ENCODE measurements around the gene APBB2.
"Not testable (repeated sequence)": the region's sequence is repeated elsewhere in the genome, so short reads cannot be mapped to it uniquely, and the experiment has no call there.

APBB2 gene

DNA sequence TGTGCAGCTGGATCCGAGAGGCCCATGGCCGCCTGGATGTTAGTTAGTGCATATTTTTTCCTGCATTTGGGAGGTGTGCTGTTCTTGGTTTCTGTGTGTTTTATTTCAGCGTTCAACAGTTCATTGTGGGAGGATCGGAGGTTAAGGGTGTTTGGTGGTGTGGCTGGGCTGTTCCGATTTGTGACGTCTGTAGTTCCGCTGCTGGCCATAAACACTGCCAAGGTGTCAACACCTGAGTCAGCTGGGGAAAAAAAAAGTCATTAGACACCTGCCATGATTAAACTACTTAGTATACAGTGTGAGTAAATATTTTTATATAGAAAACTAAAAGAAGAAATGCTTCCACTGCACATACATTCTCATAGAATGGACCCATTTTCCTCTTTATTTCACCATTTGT is 200.2 kb downstream of the APBB2 start:
- DNase-seq (ENCODE audit: low read depth), result no peak

DNA sequence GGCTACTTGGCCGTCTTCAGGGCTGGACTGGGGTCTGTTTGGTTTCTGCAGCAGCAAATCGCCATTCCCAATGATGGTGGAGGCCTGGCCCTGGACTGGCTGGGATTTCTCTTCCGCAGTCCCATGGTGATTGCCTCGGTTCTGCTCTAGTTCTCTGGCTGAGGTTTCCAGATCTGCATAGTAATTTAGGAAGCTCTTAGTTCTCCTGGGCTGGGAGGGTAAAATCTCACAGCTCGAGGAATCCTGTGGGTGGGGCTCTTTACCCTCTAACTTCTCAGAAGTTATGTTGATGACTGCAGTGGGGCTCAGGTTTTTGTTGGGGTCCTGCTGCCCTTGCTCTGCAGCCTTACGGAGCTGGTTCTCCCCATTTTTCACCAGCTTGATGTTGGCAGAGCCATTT is 200.6 kb downstream of the APBB2 start:
- DNase-seq (ENCODE audit: low read depth), result no peak

DNA sequence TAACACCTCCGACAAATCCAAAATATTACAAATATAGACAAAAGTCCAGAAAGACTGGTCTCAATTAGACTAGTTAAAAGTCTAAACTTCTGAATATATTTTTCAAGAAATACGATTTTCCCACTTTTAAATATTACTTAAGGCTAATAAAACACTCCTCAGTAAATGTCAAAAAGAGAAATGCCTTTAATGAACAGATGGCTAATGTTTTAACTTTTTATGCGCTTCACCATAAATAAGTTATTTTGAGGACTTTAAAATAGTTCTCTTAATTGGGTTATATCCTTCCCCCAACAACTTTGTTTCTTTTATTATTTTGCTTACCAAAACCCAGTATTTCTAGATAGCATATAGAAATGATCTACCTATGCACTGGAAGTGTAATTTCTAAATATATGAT is 201.4 kb downstream of the APBB2 start:
- no peak for DNase-seq (ENCODE audit: low read depth)

DNA sequence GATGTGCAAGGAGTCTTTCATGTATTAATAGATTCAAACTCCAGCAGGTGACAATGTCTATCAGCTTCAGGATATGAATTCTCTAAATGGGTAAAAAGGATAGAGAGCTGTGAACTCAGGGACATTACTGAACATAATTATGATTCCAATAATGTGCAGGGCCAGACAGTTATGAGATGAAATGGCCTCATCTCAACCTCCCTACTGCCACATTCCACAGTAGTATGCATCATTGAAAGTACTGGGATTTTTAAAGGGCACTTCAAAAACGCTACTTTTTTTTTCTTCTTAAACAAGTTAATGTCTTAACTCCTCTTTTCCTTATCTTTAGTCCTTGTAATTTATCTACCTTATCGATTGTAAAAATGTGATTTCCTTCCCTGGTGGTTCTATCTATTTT is 202.0 kb downstream of the APBB2 start:
- no peak for DNase-seq (ENCODE audit: low read depth)

DNA sequence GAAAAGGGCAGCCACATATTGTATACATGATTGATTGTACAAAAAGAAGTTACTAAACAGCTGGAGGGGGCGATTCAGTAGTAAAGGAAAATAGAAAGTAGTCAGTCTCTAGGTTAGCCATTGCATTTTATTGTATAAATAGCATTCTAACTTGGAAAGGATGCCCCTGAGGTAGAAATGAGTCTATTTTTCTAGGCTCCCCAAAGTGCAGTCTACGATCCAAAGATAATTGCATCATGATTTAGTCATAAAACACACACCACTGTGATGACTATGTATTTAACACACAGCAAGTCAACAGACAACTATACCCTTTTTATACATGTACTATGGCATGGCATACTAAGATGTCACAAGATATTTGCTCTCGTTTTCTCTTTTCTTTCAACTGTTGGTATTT is 204.9 kb downstream of the APBB2 start:
- no peak for DNase-seq (ENCODE audit: low read depth)

DNA sequence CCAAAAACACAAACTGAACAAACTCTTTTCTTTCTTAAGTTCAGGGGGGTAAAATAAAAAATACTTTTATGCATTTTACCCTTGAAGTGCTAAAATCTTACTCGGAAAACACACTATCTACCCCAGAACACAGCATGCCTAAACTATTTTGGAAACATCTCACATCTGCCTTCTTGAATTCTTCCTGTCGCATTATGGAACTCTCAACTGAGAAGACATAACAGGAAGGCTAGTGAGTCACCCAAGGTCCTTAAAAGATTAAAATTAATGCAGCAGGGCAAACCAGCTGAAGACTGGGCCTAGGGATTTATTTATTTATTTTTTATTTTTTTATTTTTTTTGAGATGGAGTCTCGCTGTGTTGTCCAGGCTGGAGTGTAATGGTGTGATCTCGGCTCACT is 208.2 kb downstream of the APBB2 start:
- no peak for DNase-seq (ENCODE audit: low read depth)

DNA sequence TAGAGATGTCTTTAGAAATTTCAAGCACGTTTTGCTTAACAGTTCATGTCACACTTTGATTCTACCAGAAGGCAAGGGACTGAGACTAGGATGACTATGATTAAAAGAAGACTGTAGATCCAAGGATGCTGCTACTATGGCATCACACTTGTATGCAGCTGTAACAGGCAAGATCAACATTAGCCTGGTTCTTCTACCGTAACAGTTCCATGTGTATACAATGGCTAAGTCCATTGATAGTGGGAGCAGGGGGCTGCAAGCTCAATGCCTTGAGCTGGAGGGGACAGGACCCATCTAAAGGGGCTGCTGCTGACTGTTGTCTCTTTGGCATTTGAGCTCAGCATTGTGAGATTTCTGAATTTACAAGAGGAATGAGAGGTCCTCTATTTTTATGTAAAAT is 212.0 kb downstream of the APBB2 start:
- DNase-seq (ENCODE audit: low read depth), result no peak

DNA sequence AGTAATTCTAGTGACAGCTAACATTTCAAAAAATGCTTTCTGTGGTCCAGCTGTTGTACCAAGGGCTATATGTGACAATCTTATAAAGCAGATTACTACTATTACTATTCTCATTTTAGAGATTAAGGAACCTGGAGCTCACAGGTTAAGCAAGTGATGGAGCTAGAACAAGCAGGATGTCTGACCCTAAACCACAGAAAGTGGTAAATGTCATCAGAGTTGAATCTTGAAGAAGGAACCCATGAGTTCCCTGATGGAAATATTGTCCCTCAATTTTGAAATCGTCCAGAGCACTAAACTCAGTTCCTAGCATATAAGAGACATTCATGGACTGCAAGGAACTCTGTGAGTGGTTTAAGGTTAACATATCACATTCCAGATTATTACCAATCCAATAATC is 214.0 kb downstream of the APBB2 start:
- DNase-seq (ENCODE audit: low read depth), result no peak

DNA sequence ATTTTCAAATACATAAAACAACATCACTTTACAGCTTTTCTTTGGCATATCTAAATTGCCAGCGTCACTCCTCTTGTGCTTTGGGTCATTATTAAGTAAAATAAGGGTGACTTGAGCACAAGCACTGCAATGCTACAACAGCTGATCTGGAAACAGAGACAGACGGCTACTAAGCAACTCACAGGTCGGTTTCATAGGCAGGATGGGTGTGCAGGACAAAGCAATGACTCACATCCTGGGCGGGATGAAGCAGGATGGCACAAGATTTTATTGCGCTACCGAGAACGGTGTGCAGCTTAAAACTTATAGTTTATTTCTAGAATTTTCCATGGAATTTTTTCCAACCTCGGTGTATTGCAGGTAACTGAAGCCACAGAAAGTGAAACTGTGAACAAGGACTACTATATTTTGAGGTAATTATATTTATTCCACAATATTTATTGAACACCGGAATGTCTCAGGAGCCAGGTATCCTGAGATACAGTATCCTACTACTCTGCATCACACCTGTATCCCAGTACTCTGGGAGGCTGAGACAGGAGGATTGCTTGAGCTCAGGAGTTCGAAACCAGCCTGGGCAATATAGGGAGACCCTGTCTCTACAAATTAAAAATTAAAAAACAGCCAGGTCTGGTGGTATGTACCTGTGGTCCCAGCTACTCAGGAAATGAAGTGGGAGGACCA is 215.5 kb downstream of the APBB2 start:
- no peak for DNase-seq (ENCODE audit: low read depth)

DNA sequence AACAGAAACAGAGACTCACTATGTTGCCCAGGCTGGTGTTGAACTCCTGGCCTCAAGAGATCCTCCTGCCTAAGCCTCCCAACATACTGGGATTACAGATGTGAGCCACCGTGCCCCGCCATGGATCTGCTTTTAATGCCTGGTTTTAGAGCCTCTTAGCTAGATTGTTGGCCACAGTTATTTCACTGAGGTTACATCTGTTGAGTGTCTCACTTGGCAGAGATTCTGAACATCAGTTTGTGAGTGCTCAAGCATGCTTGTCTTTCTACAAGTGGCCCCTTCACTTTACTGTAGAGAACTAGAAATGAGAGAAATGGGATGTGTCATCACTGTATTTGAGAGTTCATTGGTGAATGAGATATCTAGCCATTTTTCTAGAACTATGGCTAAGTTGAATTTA is 218.5 kb downstream of the APBB2 start:
- peak; percentile 69 for DNase-seq (ENCODE audit: low read depth)

DNA sequence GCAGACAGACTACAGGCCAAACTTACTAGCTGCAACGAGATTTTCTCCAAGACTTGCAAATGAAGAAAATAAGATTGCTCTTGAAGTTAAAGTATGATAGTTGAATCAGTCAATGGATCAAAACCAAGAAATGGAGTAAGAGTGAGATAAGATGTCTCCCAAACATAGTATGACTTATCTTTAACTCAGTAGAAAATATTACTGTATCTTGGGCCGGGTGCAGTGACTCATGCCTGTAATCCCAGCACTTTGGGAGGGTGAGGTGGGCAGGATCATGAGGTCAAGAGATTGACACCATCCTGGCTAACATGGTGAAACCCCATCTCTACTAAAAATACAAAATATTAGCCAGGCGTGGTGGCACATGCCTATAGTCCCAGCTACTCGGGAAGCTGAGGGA is 220.0 kb downstream of the APBB2 start:
- DNase-seq (ENCODE audit: low read depth), result not testable (repeated sequence)

DNA sequence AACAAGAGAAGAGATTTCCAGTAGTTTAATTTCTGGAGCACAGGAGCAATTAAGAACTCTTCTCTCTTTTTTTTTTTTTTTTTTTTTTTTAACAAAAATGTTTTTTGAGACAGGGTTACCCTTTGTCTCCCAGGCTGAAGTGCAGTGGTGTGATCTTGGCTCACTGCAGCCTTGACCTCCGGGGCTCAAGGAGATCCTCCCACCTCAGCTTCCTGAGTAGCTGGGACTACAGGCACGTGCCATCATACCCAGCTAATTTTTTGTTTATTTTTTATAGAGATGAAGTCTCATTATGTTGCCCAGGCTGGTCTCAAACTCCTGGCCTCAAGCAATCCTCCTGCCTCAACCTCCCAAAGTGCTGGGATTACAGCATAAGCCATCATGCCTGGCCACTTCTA is 221.0 kb downstream of the APBB2 start:
- DNase-seq (ENCODE audit: low read depth), result not testable (repeated sequence)

DNA sequence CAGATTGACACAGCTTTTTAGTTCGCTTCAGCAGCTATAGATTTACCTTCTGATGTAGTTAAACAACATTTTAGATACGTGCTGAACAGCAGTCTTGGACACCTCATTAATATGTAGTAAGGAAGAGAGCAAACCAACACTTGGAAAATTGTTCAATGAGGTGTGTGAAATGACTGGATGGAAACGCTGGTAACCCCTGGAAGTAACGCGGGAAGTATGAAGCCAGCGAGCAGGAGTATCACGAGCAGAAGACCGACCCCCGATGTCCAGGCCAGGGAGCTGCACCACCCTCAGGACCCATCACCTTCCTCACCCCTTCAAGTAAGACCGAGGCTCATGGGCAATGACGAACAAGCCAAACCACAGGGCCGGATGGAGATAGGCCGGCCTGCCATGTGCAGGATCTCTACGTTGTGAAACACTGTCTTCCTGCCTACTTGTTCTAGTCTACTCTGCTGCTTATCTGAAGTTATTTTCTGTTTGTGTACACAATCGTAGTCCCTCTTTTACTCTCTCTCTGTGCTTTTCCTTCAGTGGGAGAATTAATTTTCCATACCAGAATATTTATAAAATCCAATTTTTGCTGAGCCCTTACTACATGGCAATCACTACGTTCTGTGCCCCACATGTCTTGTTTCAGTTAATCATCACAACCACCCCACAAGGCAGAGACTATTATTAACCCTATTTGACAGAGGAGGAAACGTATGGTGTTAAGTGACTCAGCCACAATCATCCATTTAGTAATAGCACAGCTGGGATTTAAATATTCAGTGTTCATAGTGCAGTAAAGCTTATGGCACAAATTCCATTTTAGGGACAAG is 221.7 kb downstream of the APBB2 start:
- DNase-seq (ENCODE audit: low read depth), result no peak

DNA sequence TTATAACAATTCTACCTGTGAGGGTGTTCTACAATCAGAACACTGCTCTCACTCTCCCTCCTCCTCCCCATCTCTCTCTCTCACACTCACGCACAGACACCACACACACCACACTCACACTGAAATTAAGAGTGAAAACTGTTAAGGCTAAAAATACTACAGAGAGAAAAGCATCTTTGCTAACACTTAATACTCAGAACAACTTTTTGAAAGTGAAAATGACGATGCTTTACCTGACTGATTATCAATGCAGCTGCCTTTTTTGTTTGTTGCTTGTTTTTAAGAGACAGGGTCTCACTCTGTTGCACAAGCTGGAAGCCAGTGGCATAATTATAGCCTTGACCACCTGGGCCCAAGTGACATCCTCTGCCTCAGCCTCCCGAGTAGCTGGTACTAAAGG is 222.4 kb downstream of the APBB2 start:
- DNase-seq (ENCODE audit: low read depth), result no peak

DNA sequence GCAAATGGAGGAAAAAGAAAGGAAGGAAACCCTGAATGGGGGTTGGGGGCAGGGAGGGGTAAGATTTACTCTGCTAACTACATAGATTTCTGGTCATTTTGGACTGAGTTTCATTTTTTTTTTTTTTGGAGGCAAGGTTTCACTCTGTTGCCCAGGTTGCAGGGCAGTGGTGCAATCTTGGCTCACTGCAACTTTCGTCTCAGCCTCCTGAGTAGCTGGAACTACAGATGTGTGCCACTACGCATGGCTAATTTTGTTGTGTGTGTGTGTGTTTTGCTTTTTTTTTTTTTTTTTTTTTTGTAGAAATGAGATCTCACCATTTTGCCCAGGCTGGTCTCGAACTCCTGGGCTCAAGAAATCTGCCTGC is 223.5 kb downstream of the APBB2 start:
- DNase-seq (ENCODE audit: low read depth), result no peak

DNA sequence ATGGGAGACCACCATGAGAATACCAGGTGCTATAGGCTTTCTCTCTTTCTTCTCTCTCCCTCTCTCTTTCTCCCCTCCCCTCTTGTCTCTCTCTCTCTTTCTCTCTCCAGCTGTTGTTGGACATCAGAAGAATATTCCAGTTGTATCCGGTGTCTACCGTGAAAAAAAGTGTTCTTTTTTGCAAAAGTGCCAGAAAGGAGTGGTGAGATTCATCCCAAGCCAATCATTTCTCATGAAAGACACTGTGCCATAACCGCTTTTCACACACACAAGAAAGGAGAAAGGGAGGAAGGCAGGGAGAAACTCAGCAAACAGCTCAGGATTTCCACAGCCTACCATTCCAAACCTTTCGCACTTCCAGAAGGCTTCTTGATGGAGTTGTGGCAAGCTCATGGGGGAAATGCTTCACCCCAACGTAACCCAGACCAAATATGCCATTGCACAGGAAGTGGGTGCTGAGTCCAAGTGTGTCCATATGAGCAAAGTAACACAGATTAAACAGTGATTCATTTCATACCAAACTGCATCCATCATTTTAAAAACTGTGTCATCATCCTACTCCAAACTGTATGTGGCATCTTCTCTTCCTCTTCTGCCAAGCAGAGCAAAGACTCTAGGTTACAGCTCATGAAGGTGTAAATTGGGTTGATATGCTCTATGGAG is 224.0 kb downstream of the APBB2 start:
- peak; percentile 94 for DNase-seq (ENCODE audit: low read depth)

DNA sequence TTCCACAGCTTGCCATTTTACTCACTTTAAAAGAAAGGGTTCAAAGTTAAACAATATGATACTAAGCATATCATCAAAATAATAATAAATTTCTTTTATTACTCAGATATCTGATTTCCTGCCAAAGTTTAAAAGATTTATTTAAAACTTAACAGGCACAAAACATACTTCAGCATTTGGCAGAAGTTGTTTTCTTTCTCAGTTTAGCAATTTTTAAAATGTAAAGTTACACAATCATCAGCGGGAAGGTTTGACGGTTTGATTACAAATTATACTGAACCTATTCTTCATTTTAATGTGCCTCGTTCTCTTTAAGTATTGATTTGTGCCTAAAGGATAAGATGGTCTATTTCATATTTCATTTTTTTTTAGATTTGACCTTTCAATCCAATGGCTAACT is 227.2 kb downstream of the APBB2 start:
- no peak for DNase-seq (ENCODE audit: low read depth)

DNA sequence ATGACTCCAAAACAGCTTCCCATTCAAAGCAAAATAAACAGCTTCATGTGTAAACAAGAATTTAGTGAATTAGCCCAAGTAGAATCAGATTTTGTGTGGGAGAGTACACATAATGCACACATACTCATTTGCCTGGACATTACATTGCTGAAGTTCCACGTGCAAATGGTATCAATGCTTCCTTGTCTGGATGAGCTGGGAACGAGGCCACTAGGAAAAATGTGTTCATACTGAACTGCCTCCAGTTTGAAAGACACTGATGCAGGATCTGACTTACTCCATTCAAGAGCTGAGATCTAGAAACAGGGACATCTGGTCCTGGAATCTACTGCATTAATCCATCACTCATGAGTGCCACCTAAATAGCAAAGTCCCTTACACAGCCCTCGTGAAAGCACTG is 228.0 kb downstream of the APBB2 start:
- DNase-seq (ENCODE audit: low read depth), result no peak

DNA sequence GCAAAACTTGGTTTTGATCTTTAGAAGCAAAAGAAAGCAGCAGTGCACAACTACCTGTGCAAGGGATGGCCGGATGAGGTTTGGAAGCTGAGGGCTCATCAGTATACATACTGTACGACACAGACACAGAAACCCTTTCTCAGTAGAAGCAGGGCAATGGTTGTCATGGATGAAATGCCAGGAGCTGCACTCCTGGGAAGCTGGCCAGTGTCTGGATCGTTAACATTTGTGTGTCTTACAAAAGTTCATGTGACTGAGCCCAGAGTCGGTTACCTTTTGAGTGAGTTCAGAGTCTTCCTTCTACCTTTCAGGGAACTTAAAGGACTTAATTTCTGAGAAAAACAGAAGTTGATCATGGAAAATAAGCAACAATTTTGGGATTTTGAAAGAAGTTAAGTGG is 230.3 kb downstream of the APBB2 start:
- DNase-seq (ENCODE audit: low read depth), result no peak

DNA sequence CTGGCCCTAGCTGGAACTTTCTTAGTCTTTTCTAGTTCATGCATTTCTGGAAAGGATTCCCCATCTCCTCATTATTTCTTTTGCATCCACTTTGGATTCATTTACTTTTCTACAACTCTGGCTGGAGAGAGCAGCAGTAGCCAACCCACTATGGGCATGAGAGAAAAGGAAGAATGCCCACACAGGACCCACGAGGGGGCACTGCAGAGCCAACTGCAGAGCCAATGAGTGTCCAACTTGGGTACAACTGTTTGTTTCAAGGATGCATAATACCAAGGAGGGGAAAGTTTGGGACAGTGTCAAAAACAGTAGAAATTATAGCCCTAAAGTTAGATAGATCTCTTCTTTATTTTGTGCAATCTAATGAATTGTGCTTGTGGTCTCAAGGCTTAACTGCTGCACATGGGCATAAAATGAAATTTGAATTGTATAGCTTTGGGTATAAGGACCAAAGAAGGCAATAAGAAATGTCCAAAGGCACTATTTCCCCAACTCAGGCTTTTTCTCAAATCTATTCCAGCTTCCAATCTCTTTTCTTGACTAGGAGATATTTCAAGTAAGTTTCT is 233.9 kb downstream of the APBB2 start:
- DNase-seq (ENCODE audit: low read depth), result no peak

DNA sequence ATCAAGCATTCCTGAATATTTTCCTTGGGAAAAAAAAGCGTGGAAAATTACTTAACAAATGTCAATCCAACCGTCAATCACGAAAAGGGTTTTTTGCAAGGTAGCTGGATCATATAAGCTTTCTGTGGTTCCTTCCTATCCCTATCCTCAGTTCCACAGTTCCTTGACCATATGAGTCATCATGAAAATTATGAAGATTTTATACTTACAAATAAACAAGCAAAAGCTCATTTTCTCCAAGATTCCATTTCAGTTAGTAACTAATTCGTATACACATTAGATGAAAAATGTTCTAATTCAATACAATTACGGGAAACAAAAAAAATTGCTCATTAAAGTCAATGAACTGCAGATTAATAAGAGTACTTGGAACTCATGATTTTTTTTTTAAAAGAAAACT is 235.8 kb downstream of the APBB2 start:
- DNase-seq (ENCODE audit: low read depth), result no peak

DNA sequence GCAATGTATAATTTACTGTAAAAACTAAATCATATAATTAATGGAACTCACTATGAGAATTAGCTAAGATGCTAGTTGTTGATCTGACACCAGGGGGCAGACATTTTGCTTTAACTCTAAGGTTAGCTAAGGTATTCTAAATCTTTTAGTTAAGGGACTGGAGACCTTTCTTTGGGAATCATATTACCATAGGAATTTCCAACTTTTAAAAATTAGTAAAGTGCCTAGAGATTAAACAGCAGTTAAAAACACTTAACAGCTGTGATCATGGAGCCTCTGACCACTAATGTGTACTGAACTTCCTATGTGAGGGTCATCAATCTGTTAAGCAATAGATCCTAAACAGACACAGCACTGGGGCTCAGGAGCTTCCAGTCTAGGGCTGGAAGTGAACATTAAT is 238.0 kb downstream of the APBB2 start:
- no peak for DNase-seq (ENCODE audit: low read depth)

DNA sequence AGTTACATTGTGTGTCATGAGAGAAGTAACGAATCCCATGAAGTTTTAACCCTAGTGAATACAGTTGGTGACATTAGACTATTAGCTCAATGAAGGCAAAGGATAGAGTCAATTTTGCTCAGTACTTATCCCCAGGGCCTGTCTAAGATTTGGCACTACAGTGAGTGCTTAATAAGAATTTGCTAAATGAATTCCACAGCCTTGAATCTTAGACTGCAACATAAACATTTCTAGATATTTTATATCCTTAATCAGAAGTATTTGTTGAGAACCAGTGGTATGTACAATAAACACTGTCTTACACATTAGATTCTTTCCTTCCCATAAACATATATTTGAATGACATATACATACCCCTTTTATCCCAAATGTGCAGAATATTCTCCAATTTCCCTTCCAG is 241.6 kb downstream of the APBB2 start:
- no peak for DNase-seq (ENCODE audit: low read depth)

All from GM04504 (cell line).